GM20431 (cell line): ENCODE results near the gene HUS1.
"Not testable (repeated sequence)": the region's sequence is repeated elsewhere in the genome, so short reads cannot be mapped to it uniquely, and the experiment has no call there.

Experiments
- in situ Hi-C: fragments of 300-500 bp; cut with MseI, MboI; formaldehyde crosslinking; loops from one replicate; pipeline ENCODE4 v1.15.0; 2020; ENCODE audit warnings: low sequenced_read_pairs; ENCODE audit not compliant: unreplicated experiment

Gene HUS1

DNA sequence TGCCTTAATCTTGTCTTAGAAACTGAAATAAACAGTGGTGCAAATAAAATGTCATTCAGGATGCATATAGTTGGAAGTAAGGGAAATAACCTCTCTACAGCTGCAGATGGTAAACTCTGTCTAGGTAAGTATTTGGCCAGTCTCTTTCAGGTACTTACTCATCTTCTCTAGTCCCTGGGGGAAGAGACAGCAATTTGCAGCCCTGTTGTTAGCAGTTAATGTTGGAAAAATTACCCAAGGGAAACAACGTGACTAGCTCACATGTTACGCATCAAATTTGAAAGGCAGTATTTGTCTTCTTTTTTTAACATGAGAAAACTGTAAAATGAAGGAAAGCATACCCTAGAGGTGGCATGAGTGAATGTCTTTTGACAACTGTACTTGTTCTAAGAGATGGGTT is 3.2 kb upstream of the HUS1 start:
- in situ Hi-C loops: no loop called here

DNA sequence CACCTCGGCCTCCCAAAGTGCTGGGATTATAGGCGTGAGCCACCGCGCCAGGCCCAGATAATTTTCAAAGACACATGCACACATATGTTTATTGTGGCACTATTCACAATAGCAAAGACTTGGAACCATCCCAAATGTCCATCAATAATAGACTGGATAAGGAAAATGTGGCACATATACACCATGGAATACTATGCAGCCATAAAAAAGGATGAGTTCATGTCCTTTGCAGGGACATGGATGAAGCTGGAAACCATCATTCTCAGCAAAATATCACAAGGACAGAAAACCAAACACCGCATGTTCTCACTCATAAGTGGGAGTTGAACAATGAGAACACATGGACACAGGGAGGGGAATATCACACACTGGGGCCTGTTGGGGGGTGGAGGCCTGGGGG is 1.2 kb upstream of the HUS1 start:
- in situ Hi-C loops: not testable (repeated sequence)

DNA sequence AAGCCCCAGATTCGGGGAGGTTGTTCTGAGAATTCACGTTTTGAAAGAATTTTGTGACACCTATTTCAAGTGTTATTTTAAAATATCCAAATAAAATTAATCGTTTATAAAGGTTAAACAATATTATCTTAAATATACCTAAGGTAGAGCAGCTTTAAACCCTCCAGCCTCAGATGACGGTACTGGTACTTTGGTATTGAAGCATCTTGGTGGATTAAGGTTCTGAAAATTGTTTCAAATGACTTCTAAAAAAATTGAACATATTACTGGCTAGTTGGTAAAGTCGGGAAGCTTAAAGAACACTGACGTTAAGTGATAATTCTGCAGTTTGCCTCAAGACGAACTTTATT is 392 bp upstream of the HUS1 start:
- in situ Hi-C loops: no loop called here

DNA sequence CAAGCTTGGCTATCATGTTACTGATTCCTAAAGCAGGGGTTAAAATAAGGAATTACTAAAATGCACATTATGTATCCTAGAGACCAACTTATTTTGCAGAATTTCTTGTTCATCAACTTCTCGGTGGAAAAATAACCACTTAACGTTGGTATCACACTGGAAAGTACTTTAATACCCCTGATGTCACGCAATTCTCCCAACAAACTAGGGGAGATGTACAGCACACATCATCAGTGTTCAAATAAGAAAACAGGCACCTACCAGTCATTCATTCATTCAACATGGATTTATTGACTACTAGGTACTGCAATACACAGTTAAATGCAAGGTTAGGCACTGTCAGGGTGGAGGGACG is 648 bp downstream of the HUS1 start:
- in situ Hi-C loops: no loop called here

DNA sequence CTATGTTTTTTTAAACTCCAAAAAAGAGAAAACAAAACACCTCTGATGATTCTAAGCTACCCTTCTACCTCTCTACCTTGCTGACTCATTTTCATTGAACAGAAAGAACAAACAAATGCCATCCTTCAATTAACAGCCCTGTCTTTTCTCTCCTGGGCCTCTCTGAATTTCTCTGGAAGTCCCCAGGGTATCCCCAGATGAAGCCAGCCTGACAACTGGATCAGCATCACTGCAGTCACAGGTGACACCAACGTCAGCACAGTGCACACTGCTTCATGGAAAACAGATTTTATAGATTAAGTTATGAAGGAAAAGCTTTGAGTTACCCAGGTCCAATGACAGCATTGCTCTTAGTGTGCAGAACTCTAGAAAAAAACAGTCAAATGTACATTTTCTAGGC is 5.7 kb downstream of the HUS1 start:
- in situ Hi-C loops: no loop called here

DNA sequence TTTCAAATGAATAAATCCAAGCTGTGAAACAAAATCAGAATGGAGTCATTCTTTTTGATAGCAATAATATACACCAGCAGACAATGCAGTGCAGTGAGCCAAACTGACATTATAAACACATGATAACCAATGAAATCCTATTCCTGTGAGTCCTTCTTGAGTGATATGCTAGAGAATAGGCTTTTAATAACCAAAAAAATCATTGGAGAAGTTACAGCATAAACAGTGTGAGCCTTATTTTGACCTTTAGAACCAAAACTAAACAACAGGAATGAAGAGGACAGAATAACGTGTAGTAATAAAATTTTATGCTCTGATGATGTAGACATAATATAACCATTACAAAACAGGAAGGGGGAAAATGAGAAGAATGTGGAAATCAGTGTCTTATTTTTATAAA is 8.7 kb downstream of the HUS1 start:
- in situ Hi-C loops: no loop called here

DNA sequence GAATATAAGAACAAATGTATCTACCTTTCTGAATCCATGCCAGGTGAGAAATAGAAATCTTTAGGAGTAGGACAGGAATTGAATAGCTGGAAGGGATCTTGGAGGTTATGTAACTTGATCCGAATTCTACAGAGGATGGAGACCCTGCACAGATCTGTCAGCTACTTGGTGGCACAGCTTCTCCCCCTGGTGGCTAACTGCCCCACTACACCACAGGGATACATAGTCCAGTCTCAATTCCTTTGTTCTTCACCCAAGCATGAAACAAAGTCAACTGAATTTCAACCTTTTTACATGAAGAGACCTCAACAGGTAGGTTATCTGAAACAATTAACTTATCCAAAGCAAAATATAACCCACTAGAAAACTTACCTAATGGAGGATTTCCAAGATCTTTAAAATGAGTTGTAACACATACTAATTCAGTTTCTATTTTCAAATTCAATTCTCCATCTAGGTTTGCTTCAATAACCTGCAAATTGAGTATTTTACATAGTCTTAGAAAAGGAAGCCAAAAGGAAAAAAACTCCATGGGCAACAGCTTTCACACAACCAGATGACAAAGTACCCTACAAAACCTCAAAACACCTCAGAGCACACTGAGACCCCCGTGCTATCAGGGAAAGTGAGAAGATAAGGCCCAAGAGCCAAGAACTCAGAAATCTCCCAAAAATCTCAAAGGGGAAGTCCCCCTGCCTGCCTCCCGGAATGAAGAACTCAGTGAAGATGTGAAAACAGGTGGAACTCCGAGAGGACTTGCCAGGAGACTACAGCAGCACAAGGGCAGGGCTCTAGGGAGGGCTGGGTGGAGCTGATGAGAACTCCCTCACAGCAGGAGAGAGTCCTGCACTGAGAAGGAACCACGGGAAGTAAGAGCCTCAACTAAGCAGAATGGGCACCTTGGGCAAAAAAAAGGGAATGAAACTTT is 10.3 kb downstream of the HUS1 start:
- in situ Hi-C loops: no loop called here

DNA sequence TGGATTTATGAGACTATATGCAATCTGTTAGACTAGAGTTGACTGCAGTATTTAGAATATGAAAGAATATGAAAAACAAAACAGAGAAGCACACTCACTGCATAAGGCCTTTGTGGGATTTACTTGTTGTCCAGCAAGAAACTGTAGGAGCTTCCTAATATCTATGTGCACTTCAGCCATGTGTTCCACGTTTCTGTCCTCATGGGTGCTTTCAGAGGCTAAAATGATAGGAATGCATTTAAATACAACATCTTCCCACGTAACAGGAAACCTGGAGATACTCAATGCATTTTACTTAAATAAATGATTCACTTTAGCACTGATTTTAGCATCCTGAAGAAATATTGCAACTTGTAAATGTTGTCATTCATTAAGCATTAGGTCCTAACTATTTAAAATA is 11.7 kb downstream of the HUS1 start:
- in situ Hi-C loops: no loop called here

DNA sequence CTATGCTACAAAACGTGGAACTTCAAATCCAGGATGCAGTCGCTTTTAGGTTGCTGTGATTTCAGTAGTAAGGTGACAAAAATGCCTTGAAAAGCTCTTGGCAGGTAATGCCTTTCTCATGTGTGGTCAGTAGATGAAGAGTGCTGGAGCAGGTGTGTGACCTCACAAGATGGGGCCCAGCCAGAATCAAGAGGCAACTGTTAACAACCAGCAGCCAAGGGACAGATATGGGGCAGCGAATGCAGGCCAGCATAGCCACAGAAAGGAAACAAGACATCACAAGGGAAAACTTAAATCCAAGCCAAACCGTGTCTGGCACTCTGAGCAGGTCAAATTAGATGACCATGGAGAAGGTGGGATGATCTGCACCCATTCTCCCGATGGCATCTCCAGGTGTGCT is 12.3 kb downstream of the HUS1 start:
- in situ Hi-C loops: no loop called here

DNA sequence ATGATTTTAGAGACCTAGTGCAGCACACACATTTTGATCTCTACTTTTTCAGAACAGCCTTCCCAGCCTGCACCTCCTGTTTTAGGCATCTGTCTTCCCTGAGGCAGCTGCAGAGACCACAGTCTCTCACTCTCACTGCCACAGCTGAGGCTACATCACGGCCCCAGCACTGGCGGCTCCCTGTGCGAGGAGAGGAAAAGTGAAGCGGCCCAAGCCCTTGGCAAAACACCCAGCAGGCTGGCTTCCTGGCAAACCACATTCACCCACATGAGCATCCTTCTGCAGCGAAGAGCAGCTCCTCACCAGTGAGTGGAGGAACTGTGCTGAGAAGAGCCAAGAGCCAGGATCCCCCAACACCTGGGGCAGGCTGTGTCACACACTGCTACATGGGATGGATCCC is 14.0 kb downstream of the HUS1 start:
- in situ Hi-C loops: no loop called here

DNA sequence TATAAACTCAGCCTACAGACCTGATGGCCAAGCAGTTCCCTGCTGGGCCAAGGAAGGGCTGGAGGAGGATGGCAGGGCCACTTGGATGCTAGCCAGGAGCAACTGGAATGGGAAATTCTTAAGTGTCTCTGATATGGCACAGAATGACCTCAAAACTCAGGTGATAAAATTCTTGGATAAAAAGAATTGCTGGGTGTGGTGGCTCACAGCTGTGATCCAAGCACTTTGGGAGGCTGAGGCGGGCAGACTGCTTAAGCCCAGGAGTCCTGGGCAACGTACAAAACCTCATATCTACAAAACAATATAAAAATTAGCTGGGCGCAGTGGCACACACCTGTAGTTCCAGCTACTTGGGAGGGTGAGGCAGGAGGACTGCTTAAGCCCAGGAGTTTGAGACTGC is 17.2 kb downstream of the HUS1 start:
- in situ Hi-C loops: no loop called here

DNA sequence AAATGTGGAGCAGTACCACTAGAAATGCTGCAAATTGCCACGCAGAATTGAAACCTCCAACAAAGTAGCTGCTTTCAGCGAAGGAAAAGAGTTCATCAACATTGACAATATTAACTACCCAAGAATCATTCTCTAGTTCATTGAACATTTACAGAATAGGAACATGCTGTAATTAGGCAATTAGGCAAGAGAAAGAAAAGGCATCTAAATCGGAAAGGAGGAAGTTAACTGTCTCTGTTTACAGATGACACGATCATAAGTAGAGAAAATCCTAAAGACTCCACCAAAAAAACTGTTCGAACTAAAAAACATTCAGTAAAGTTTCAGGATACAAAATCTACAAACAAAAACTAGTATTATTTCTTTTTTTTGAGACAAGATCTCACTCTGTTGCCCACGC is 22.3 kb downstream of the HUS1 start:
- in situ Hi-C loops: no loop called here

DNA sequence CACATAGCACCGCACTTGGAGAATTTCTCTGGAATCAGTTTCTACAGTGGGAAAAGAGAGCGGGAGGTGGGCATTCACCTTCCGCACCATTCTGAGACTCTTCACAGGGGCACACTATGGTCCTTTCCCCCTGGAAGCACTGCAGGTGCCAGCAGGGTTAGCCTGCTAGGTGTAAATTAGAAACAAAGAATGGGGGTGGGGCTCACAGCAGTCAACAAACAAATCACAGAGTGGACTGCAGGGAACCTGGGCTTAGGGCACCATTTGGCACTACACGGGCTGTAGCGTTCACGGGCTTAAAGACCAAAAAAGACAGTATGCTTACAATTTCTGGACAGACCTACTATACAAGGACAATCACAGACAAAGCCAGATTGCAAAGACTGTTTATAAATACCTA is 23.2 kb downstream of the HUS1 start:
- in situ Hi-C loops: no loop called here

DNA sequence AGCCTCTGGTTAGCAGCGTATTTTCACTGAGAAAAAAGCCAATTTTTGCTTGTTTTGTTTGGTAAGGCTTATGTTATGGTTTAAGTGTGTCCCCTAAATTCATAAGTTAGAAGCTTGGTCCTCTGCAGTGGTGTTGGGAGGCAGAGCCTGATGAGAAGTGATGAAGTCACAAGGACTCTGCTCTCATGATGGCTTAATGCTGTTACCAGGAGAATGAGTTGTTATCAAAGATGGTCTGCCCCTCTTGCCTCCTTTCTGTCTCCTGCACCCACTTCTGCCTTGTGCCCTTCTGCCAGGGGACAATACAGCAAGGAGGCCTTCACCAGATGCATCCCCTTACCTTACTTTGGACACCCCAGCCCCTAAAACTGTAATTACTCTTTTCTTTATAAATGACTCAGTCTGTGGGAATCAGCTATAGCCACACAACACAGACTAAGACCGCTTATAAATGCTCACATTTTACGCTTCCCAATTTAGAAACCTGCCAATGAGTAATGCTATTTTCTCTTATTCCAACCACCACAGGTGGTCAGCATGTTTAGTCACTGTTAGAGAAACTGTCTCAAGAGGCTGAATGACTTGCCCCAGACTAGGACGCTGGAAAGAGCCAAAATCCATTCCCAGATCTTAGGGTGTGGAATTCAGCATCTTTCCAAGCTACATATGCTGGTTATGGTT is 25.0 kb downstream of the HUS1 start:
- in situ Hi-C loops: no loop called here

DNA sequence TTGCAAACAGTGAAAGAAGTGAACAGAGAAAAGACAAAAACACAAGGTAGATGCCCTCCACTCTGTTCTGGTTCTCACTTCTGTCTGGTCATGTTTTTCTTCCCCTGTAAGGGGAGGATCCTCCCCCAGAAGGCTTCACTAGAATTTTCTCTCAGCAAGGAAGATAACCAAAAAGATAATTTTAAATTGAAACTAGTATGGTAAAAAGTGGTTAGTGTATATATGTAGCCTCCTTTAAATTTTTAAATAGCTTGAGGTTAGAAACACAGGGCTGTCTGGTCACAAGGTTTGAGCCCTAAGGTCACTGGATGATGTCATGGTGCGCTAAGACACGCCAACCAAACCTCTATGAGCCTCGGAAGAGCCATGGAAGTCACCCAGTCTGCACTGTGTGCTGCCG is 25.6 kb downstream of the HUS1 start:
- in situ Hi-C loops: no loop called here

DNA sequence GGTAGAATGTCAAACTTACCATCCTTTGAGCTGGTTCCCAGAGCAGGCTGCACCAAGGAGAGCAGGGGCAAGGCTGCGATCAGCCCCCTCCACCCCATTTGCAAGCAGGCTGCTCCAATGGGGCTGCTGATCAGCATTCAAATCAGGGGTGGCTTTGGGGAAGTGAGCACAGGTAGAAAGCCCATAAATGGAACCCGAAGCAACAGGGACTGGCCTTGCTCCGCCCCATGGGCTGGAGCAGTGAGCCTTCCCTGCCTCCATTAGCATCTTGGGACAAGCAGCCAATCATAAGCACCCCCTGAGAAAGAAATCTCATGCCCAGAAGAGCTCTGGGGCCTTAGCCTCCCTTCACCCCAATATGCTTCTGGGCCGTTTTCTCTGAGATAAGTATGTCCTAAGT is 27.2 kb downstream of the HUS1 start:
- in situ Hi-C loops: no loop called here

DNA sequence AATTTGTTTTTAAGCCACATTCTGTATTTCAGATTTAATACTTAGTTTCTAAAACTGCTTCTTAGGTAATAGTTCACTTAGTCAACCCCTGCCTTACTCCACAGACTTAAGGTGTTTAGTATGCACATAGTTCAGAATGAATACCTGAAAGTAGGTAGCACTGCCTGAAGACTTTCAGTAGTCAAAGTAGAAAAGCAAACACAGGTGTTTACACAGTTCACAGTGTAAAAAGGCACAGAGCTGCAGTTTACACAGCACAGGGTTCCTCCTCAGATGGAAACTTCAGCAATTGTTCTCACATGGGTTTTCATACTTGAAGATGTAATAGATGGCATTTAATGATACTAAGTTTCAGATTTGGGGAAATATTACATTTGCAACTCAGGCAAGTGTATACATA is 28.0 kb downstream of the HUS1 start:
- in situ Hi-C loops: no loop called here

DNA sequence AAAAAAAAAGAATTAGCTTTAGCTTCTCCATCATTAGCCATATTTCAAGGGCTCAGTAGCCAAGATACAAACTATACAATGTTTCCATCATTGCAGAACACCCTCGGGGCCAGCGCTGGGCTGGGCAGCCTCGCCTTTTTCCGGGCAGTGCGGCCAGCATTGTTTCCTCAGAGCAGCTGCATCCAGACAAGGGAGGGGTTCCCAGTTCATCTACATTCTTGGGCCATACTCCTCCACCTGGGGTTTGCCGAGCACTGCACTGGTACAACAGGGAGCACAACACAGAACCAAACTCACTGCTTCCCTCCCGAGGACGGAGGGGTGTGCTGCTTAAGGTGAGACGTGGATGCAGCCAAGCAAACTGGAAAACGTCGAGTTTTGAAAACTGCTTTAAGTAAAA is 28.7 kb downstream of the HUS1 start:
- in situ Hi-C loops: no loop called here

DNA sequence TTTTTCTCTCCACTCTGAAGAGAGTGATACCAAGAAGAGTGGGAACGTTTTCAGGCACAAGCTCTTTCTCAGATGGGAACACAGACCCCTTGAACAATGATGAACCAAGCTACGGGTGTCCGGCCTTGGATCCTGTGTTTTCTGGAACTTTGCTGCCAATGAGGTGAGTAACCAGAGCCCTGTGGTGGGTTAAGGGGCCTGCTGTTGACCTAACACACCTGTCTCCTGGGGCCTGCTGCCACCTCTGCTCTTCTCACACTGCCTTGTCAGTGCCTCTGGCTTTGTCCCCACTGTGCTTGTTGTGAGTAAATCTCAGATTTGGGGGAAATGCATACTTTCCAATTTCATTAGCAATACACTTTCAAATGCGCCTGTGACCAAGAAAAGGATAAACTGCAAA is 29.7 kb downstream of the HUS1 start:
- in situ Hi-C loops: no loop called here

DNA sequence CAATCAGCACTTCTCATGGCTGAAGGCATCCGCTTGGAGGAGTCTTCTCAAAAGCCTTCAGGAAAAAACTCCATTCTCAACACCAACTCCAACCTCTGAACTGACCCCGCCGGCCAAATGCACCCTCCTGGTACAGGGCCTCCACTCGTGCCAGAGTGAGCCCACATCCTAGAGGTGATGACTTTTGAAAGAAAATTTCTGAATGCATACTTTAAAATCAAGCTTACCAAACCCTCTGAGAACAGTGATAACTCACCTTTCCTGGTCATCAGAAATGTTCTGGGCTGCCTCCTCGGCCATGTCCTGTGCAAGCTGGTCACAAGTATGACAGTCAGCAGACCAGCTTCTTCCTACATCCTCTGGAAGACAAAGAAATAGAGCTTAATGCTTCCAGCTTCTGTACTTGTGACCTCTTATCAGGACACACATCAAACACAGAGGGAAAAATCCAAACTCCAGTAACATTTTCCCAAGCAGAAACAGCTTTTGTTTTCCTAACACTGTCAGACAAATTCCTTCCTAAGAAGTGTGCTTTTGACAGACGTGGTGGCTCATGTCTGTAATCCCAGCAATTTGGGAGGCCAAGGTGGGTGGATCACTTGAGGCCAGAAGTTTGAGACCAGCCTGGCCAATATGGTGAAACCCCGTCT is 31.1 kb downstream of the HUS1 start, which contains the start of gene PKD1L1:
TSS of gene PKD1L1 (minus strand) at position 326 of the 650 bp plus-strand sequence. CDS start at position 300, 26 bp downstream.
- in situ Hi-C loops: no loop called here

DNA sequence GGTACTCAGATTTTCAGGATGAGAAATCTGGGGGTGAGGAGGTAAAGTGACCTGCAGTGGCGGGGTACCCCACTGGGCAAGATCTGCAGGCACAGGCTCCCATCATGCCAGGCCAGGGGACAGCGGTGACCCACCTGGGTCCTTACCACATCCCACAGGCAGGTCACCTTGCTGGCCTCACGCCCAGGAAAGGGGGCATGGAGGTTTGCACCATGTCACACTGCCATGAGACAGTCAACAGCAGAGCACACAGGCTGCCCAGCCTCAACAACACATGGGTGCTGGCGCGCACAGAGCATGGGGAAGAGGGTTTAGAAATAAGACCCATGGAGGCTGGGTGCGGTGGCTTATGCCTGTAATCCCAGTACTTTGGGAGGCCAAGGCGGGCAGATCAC is 32.1 kb downstream of the HUS1 start:
- in situ Hi-C loops: no loop called here
